ENCODE data around the gene C1orf53. TPM values are rescaled to one million over a fixed set of nuclear protein-coding genes. Genes with fewer than 3 reads are reported as not detected.

C1orf53 gene
- total RNA-seq (2022; extraction: Qiagen RNA extraction): 4.5 to 8.5 TPM (median 6.8 TPM) in 5 replicates

GRCh38 chr1:197902454-197903195 lies at the start of gene C1orf53:
Gene C1orf53, plus strand, starts transcription at chr1:197902630. Its CDS starts 20 bp downstream, at chr1:197902650.

Other genes with a start within 250 kb of the C1orf53 start
- gene DENND1B, start 127.2 kb upstream of the C1orf53 start, total RNA-seq (2022; extraction: Qiagen RNA extraction): 1.6 to 3.2 TPM (median 2.8 TPM) in 5 replicates
- gene LHX9, start 14.7 kb downstream of the C1orf53 start, total RNA-seq (2022; extraction: Qiagen RNA extraction): 0.03 to 0.18 TPM (median 0.06 TPM) in 4 of 5 replicates, not detected in the other